ENCODE measurements around the gene NME9. TPM values are rescaled to one million over a fixed set of nuclear protein-coding genes. Genes with fewer than 3 reads are reported as not detected.
A peak's percentile ranks its signal among the peaks of the same experiment; 100 is the strongest.

The NME9 gene
- total and polyA plus RNA-seq, 2 donors (not counting 3 experiments of a cell fraction or from before 2014, with no cell fraction given): 0.08 TPM; not detected in 1

DNA sequence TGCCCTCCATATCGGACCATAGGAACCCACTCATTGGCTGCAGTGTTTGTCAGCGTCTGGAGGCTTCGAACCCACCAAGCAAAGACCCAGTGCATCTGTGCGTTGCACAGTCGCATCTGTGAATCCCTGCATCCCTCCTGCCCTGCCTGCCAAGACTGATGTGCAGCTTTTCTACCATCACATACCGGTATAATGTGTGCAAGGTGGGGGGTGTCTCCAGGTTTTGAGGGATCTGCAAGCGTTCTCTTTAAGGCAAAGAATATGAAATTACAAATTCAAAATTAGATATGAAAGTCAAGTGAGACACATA is 288 bp upstream of the NME9 start:
- Histone ChIP-seq H3K4me3 (replicated peaks in 1 of 3; ENCODE audit: insufficient read depth in 1 of 3, low read depth in 1 of 3, low read length in 3 of 3) (peak overlapping the region in 1 of 3 experiments; percentile 53), H2AFZ (ENCODE audit: low read depth, low read length) (no peak overlapping the region), H3K9ac (replicated peaks; ENCODE audit: extremely low read depth, insufficient read depth, low read length) (no peak overlapping the region), H3K9me3 (replicated peaks; ENCODE audit: control insufficient read depth, insufficient read depth, low read length) (no peaks in the 10 kb centered on the region), H4K20me1 (replicated peaks; ENCODE audit: control insufficient read depth, extremely low read depth, insufficient read depth, low read length) (no peaks in the 10 kb centered on the region), H3K27me3 (ENCODE audit: control insufficient read depth in 2 of 2, insufficient read depth in 2 of 2, low read length in 2 of 2) (peaks cover 6% of the 10 kb centered on the region in 2 experiments), H3K9me1 (replicated peaks; ENCODE audit: control insufficient read depth, extremely low read depth, insufficient read depth, low read length) (no peaks in the 10 kb centered on the region), H3K4me2 (ENCODE audit: insufficient read depth, low read length) (peak overlapping the region; percentile 75), H3K36me3 (ENCODE audit: control insufficient read depth in 2 of 2, extremely low read depth in 1 of 2, insufficient read depth in 2 of 2, low read length in 2 of 2) (no peaks in the 10 kb centered on the region), H3K79me2 (ENCODE audit: control insufficient read depth, insufficient read depth, low read length) (no peaks in the 10 kb centered on the region), H3K4me1 (ENCODE audit: control insufficient read depth, extremely low read depth, insufficient read depth, low read length) (peaks cover 14% of the 10 kb centered on the region), H3K27ac (ENCODE audit: insufficient read depth, low read depth, low read length) (no peak overlapping the region)
- no peak for TF ChIP-seq JUN (IDR thresholded peaks at IDR 0.05; ENCODE audit: borderline replicate concordance, insufficient read depth, insufficient read length, low read depth)
- intact Hi-C loops (cut with micrococcal nuclease): loop anchor here (1.0 to 10.0 kb wide), 3 partner anchors 87 to 265 kb away; partner anchors contain the start of genes ARMC8 and CEP70
- FAIRE-seq (no peak), DNase-seq (ENCODE audit: low read depth, low spot score) (no peak)
- POLR2A ChIA-PET: no interaction called here
- CTCF ChIA-PET: interaction anchor here (1.0 to 1.7 kb wide), 5 partner anchors 17 to 594 kb away, joined by 3 to 10 read pairs (median 4); no protein-coding TSS in a partner anchor
- dilution Hi-C loops (cut with MboI; ENCODE audit: extremely low pct_ligation_motif_present, low sequenced_read_pairs): no loop called here
- no TSS peak for BruUV-seq (replicated peaks)

DNA sequence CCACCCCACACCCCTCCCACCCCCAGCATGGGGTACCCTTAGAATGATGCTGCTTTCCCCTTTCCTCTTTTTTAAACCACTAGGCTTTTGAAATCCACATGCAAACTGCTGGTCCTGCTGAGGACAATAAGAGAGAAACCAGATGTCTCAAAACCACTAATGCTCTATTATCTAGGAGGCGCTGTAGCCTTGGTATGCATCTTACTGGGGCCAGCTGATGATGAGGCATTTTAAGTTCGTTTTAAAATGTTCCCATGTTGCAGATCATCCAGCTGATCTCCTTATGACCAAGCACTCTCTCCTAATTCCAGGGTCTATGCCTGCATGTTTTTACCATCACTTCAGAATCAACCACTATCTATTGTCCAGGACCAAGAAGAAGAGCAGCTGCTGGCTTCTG is 1.3 kb downstream of the NME9 start:
- Histone ChIP-seq H3K9me3 (replicated peaks; ENCODE audit: control insufficient read depth, insufficient read depth, low read length) (no peaks in the 10 kb centered on the region), H3K9me1 (replicated peaks; ENCODE audit: control insufficient read depth, extremely low read depth, insufficient read depth, low read length) (no peaks in the 10 kb centered on the region), H2AFZ (ENCODE audit: low read depth, low read length) (no peak overlapping the region), H3K9ac (replicated peaks; ENCODE audit: extremely low read depth, insufficient read depth, low read length) (no peak overlapping the region), H4K20me1 (replicated peaks; ENCODE audit: control insufficient read depth, extremely low read depth, insufficient read depth, low read length) (no peaks in the 10 kb centered on the region), H3K4me3 (replicated peaks in 1 of 3; ENCODE audit: insufficient read depth in 1 of 3, low read depth in 1 of 3, low read length in 3 of 3) (no peak overlapping the region), H3K36me3 (ENCODE audit: control insufficient read depth in 2 of 2, extremely low read depth in 1 of 2, insufficient read depth in 2 of 2, low read length in 2 of 2) (no peaks in the 10 kb centered on the region), H3K27me3 (ENCODE audit: control insufficient read depth in 2 of 2, insufficient read depth in 2 of 2, low read length in 2 of 2) (peaks cover 0 to 2% of the 10 kb centered on the region in 2 experiments), H3K4me1 (ENCODE audit: control insufficient read depth, extremely low read depth, insufficient read depth, low read length) (peaks cover 25% of the 10 kb centered on the region), H3K4me2 (ENCODE audit: insufficient read depth, low read length) (no peak overlapping the region), H3K27ac (ENCODE audit: insufficient read depth, low read depth, low read length) (no peak overlapping the region), H3K79me2 (ENCODE audit: control insufficient read depth, insufficient read depth, low read length) (no peaks in the 10 kb centered on the region)
- DNase-seq (ENCODE audit: low read depth, low spot score) (no peak), FAIRE-seq (no peak)
- TF ChIP-seq, protein P1, sequence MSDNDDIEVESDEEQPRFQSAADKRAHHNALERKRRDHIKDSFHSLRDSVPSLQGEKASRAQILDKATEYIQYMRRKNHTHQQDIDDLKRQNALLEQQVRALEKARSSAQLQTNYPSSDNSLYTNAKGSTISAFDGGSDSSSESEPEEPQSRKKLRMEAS (IDR thresholded peaks at IDR 0.05; ENCODE audit: insufficient read depth, insufficient read length): no peak
- TF ChIP-seq, protein P2, sequence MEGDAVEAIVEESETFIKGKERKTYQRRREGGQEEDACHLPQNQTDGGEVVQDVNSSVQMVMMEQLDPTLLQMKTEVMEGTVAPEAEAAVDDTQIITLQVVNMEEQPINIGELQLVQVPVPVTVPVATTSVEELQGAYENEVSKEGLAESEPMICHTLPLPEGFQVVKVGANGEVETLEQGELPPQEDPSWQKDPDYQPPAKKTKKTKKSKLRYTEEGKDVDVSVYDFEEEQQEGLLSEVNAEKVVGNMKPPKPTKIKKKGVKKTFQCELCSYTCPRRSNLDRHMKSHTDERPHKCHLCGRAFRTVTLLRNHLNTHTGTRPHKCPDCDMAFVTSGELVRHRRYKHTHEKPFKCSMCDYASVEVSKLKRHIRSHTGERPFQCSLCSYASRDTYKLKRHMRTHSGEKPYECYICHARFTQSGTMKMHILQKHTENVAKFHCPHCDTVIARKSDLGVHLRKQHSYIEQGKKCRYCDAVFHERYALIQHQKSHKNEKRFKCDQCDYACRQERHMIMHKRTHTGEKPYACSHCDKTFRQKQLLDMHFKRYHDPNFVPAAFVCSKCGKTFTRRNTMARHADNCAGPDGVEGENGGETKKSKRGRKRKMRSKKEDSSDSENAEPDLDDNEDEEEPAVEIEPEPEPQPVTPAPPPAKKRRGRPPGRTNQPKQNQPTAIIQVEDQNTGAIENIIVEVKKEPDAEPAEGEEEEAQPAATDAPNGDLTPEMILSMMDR (IDR thresholded peaks at IDR 0.05; ENCODE audit: extremely low read depth in 1 of 2, insufficient read depth in 1 of 2, low read depth in 1 of 2, low read length in 2 of 2): no peak
- no peak for TF ChIP-seq GATA2 (IDR thresholded peaks at IDR 0.05; ENCODE audit: insufficient read depth, insufficient read length, low read depth, low read length)
- TF ChIP-seq FOS (IDR thresholded peaks at IDR 0.05; ENCODE audit: borderline replicate concordance, insufficient read depth, low read length): no peak
- no peak for TF ChIP-seq POLR2A (IDR thresholded peaks at IDR 0.05; ENCODE audit: low read depth, low read length)
- TF ChIP-seq JUN (IDR thresholded peaks at IDR 0.05; ENCODE audit: borderline replicate concordance, insufficient read depth, insufficient read length, low read depth): no peak
- TF ChIP-seq MYC (IDR thresholded peaks at IDR 0.05; ENCODE audit: low read depth, low read length): no peak
- TF ChIP-seq POLR2AphosphoS5 (IDR thresholded peaks at IDR 0.05; ENCODE audit: insufficient read depth, low read depth, low read length): no peak
- no peak for TF ChIP-seq EZH2 (IDR thresholded peaks at IDR 0.05; ENCODE audit: borderline replicate concordance, low read depth, low read length, severe bottlenecking)
- BruUV-seq (replicated peaks): no TSS peak
- dilution Hi-C loops (cut with MboI; ENCODE audit: extremely low pct_ligation_motif_present, low sequenced_read_pairs) (no loop called here), intact Hi-C loops (cut with micrococcal nuclease) (no loop called here)
- ChIA-PET CTCF (interaction anchor here (1.0 to 1.6 kb wide), 2 partner anchors 14 to 148 kb away, joined by 5 read pairs; no protein-coding TSS in a partner anchor), POLR2A (no interaction called here)

All from endothelial cell of umbilical vein (primary cell).